CD4-positive, CD25-positive, alpha-beta regulatory T cell (primary cell): ENCODE data around the gene TMEM47. TPM values are rescaled to one million over a fixed set of nuclear protein-coding genes. Genes with fewer than 3 reads are reported as not detected.

Experiments
- ATAC-seq, 2 donors: fragments of 150-1000 bp; cut with Tn5 transposase; one replicate each; pipeline ENCODE4 v1.10.0; 2021; ENCODE audit warnings: low read depth in 2 of 2, moderate number of reproducible peaks in 2 of 2, moderate library complexity in 1 of 2
- DNase-seq, 3 donors: peaks; one replicate each; pipeline versions ENCODE4 v3.0.0 to v3.0.0-alpha.2; 2012 to 2022; ENCODE audit warnings: mixed read lengths in 1 of 3
- H3K27ac ChIP-seq: one replicate; pipeline ENCODE4 v1.7.0; 2013; ENCODE audit warnings: mild to moderate bottlenecking, low read length; ENCODE audit not compliant: insufficient read depth, poor library complexity, severe bottlenecking
- H3K27me3 ChIP-seq: one replicate; pipeline ENCODE4 v1.7.0; 2013; ENCODE audit warnings: low read length; ENCODE audit not compliant: control insufficient read depth, insufficient read depth
- H3K36me3 ChIP-seq: one replicate; pipeline ENCODE4 v1.7.0; 2013; ENCODE audit warnings: mild to moderate bottlenecking, low read length, moderate library complexity; ENCODE audit not compliant: control insufficient read depth, insufficient read depth
- H3K4me1 ChIP-seq: 2 replicates; pipeline ENCODE4 v1.7.0; 2013; ENCODE audit warnings: mild to moderate bottlenecking, low read length; ENCODE audit not compliant: insufficient read depth, control insufficient read depth, poor library complexity, severe bottlenecking
- H3K4me3 ChIP-seq: one replicate; pipeline ENCODE4 v1.7.0; 2013; ENCODE audit warnings: low read depth, mild to moderate bottlenecking, low read length, moderate library complexity
- H3K9me3 ChIP-seq, 2 experiments: 1 replicate in 1 of 2; 2 replicates in 1 of 2; pipeline ENCODE4 v1.7.0; 2013; ENCODE audit warnings: low read length in 2 of 2, mild to moderate bottlenecking in 1 of 2, moderate library complexity in 1 of 2; ENCODE audit not compliant: control insufficient read depth in 2 of 2
- H3K27ac Mint-ChIP-seq, 3 donors: one replicate each; pipeline ENCODE4 v1.8.0; 2020 to 2022; ENCODE audit warnings: mild to moderate bottlenecking in 3 of 3, mixed read lengths in 3 of 3, moderate library complexity in 2 of 3
- H3K27me3 Mint-ChIP-seq: one replicate; pipeline ENCODE4 v1.8.0; 2022; ENCODE audit warnings: mild to moderate bottlenecking, mixed read lengths
- H3K36me3 Mint-ChIP-seq: one replicate; pipeline ENCODE4 v1.8.0; 2020; ENCODE audit warnings: mixed read lengths
- H3K4me1 Mint-ChIP-seq, 4 donors: one replicate each; pipeline ENCODE4 v1.8.0; 2020 to 2022; ENCODE audit warnings: mixed read lengths in 4 of 4, mild to moderate bottlenecking in 1 of 4
- H3K4me3 Mint-ChIP-seq, 4 donors: one replicate each; pipeline ENCODE4 v1.8.0; 2020 to 2022; ENCODE audit warnings: mild to moderate bottlenecking in 4 of 4, mixed read lengths in 4 of 4, moderate library complexity in 3 of 4
- H3K9me3 Mint-ChIP-seq, 7 donors: one replicate each; pipeline ENCODE4 v1.8.0; 2020 to 2022; ENCODE audit warnings: mixed read lengths in 7 of 7, mild to moderate bottlenecking in 3 of 7, moderate library complexity in 2 of 7
- polyA plus RNA-seq, 4 donors: library from polyadenylated mRNA; unstranded; fragments of 300-500 nt; fragmentation: Illumina TruSeq; gene quantifications; one replicate each; pipeline ENCODE4 v1.2.3, GENCODE V29; 2021
- total RNA-seq: library from RNA; stranded (reverse); gene quantifications from one replicate; pipeline ENCODE4 v1.2.3, GENCODE V29; 2022

TMEM47 gene
- total and polyA plus RNA-seq, 5 donors from 2014 or later: not detected

DNA sequence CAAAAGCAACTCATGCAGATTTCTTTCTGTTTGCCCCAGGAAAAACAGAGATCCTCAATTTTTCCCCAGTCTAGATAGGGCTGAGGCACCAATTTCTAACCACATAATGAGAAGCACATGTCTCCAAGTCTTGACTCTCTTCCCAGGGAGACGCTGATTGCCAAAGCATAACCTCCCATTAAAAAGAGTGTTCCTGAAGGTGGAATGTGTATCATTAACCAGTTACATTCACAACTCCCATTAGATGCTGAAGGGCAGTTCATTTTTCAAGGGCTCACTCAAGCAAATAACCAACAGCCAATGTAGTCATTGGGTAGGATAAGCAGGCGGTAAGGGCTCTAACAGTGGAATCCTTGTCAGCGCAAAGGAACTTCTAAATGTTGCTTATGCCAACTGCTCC is 27.5 kb downstream of the TMEM47 start:
- DNase-seq (no peak), ATAC-seq (no peak)
- H3K27me3 ChIP-seq: no peaks in the 10 kb centered on the region
- H3K36me3 Mint-ChIP-seq: no peaks in the 10 kb centered on the region
- no peak overlapping the region for H3K27ac Mint-ChIP-seq
- no peaks in the 10 kb centered on the region for H3K27me3 Mint-ChIP-seq
- H3K4me1 ChIP-seq: no peaks in the 10 kb centered on the region
- no peaks in the 10 kb centered on the region for H3K9me3 ChIP-seq
- no peak overlapping the region for H3K4me3 ChIP-seq
- H3K4me3 Mint-ChIP-seq: no peak overlapping the region
- no peaks in the 10 kb centered on the region for H3K4me1 Mint-ChIP-seq
- H3K9me3 Mint-ChIP-seq: peaks cover 0 to 4% (median 0%) of the 10 kb centered on the region in 7 donors
- H3K27ac ChIP-seq: no peak overlapping the region
- no peaks in the 10 kb centered on the region for H3K36me3 ChIP-seq

DNA sequence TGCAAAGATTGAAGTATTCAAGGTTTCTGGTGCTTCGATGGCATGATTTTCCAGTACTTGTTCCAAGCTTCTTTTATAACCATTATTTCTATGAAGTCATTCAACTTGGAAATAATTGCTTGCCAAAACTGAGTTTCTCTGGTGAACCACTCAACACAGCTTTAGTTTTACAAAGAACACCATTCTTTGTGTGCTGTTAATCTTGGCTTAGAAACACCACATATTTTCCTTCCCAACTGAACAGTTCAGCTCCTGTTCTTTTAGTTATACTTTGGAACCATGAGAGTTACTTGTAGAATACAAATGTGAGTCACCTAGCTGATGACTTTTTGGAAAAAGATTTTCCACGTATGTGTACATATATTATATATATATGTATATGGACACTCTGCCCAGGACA is 32.7 kb downstream of the TMEM47 start:
- H3K27me3 Mint-ChIP-seq: no peaks in the 10 kb centered on the region
- Histone ChIP-seq H3K9me3 (peaks cover 0 to 1% of the 10 kb centered on the region in 2 experiments), H3K4me1 (no peaks in the 10 kb centered on the region), H3K36me3 (no peaks in the 10 kb centered on the region), H3K27ac (no peak overlapping the region), H3K4me3 (no peak overlapping the region), H3K27me3 (no peaks in the 10 kb centered on the region)
- H3K27ac Mint-ChIP-seq: no peak overlapping the region
- H3K4me1 Mint-ChIP-seq: no peaks in the 10 kb centered on the region
- ATAC-seq: no peak
- H3K9me3 Mint-ChIP-seq: no peaks in the 10 kb centered on the region
- no peaks in the 10 kb centered on the region for H3K36me3 Mint-ChIP-seq
- no peak for DNase-seq
- H3K4me3 Mint-ChIP-seq: no peak overlapping the region

- H3K27me3 Mint-ChIP-seq: no peaks in the 10 kb centered on the region
- Histone ChIP-seq H3K27ac (no peak overlapping the region), H3K27me3 (no peaks in the 10 kb centered on the region), H3K4me1 (no peaks in the 10 kb centered on the region), H3K4me3 (no peak overlapping the region), H3K36me3 (no peaks in the 10 kb centered on the region), H3K9me3 (peaks cover 0 to 1% of the 10 kb centered on the region in 2 experiments)
- DNase-seq (no peak), ATAC-seq (no peak)
- H3K36me3 Mint-ChIP-seq: no peaks in the 10 kb centered on the region
- peaks cover 0 to 2% (median under 1%) of the 10 kb centered on the region in 7 donors for H3K9me3 Mint-ChIP-seq
- H3K4me1 Mint-ChIP-seq: no peaks in the 10 kb centered on the region
- no peak overlapping the region for H3K27ac Mint-ChIP-seq
- H3K4me3 Mint-ChIP-seq: no peak overlapping the region
These were observed 37.2 kb downstream of the TMEM47 start for GRCh38 chrX:34619920-34620319.

DNA sequence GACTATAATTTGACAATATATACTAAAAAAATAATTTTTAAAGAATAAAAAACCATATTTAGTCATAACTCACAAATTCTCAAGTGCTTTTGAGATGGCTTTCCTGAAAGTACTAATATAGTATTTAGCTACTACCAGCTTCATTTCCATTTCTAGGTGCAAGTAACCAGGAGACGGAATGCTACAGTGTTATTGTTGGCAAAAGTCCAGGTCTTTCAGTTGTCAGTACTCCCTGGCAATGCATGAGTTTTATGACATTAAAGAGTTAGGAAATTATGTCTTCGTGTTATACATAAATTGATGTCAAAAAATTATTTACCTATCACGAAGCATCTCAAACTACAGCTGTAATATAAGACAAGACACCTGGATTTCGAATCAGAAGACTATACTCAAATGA is 45.0 kb downstream of the TMEM47 start:
- no peaks in the 10 kb centered on the region for H3K4me1 Mint-ChIP-seq
- Histone ChIP-seq H3K36me3 (no peaks in the 10 kb centered on the region), H3K4me1 (no peaks in the 10 kb centered on the region), H3K27ac (no peak overlapping the region), H3K27me3 (no peaks in the 10 kb centered on the region), H3K9me3 (no peaks in the 10 kb centered on the region), H3K4me3 (no peak overlapping the region)
- ATAC-seq (no peak), DNase-seq (no peak)
- no peak overlapping the region for H3K27ac Mint-ChIP-seq
- H3K36me3 Mint-ChIP-seq: no peaks in the 10 kb centered on the region
- no peak overlapping the region for H3K4me3 Mint-ChIP-seq
- no peaks in the 10 kb centered on the region for H3K27me3 Mint-ChIP-seq
- peaks cover 0 to 7% (median 2%) of the 10 kb centered on the region in 7 donors for H3K9me3 Mint-ChIP-seq

- no peak for DNase-seq
- peaks cover 0 to 10% (median 5%) of the 10 kb centered on the region in 7 donors for H3K9me3 Mint-ChIP-seq
- H3K27me3 ChIP-seq: no peaks in the 10 kb centered on the region
- H3K36me3 Mint-ChIP-seq: no peaks in the 10 kb centered on the region
- H3K27ac ChIP-seq: no peak overlapping the region
- ATAC-seq: no peak
- H3K9me3 ChIP-seq: no peaks in the 10 kb centered on the region
- no peak overlapping the region for H3K4me3 Mint-ChIP-seq
- no peaks in the 10 kb centered on the region for H3K4me1 ChIP-seq
- no peaks in the 10 kb centered on the region for H3K36me3 ChIP-seq
- H3K27ac Mint-ChIP-seq: no peak overlapping the region
- no peaks in the 10 kb centered on the region for H3K4me1 Mint-ChIP-seq
- H3K27me3 Mint-ChIP-seq: no peaks in the 10 kb centered on the region
- H3K4me3 ChIP-seq: no peak overlapping the region
These were observed 58.7 kb downstream of the TMEM47 start for GRCh38 chrX:34598362-34598761.

DNA sequence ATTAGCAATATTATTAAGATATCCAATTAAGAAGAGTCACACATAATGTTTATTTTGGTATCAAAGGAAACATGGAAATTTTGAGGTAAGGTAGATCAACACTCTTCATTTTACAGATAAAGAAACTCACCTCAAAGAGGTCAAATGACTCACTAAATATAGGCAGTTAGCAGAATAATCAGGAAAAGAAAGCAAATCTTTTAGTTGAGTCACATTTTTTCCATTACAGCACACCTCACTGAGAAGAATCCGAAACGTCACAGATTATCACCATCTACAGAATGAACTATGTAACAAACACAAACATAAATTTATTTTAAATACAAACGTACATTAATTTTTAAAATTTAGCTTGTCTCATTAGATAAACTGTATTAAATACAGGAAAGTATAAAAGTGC is 70.1 kb downstream of the TMEM47 start:
- Mint-ChIP-seq H3K4me1 (no peaks in the 10 kb centered on the region), H3K36me3 (no peaks in the 10 kb centered on the region), H3K4me3 (no peak overlapping the region), H3K27me3 (no peaks in the 10 kb centered on the region), H3K27ac (no peak overlapping the region), H3K9me3 (peaks cover 0 to 5% (median 0%) of the 10 kb centered on the region in 7 donors)
- no peak overlapping the region for H3K4me3 ChIP-seq
- no peaks in the 10 kb centered on the region for H3K27me3 ChIP-seq
- no peaks in the 10 kb centered on the region for H3K9me3 ChIP-seq
- DNase-seq (no peak), ATAC-seq (no peak)
- H3K36me3 ChIP-seq: no peaks in the 10 kb centered on the region
- H3K27ac ChIP-seq: no peak overlapping the region
- no peaks in the 10 kb centered on the region for H3K4me1 ChIP-seq

- H3K4me3 ChIP-seq: no peak overlapping the region
- no peaks in the 10 kb centered on the region for H3K36me3 ChIP-seq
- H3K9me3 Mint-ChIP-seq: peaks cover 0 to 6% (median 0%) of the 10 kb centered on the region in 7 donors
These were observed 70.7 kb downstream of the TMEM47 start for GRCh38 chrX:34586346-34586911.

DNA sequence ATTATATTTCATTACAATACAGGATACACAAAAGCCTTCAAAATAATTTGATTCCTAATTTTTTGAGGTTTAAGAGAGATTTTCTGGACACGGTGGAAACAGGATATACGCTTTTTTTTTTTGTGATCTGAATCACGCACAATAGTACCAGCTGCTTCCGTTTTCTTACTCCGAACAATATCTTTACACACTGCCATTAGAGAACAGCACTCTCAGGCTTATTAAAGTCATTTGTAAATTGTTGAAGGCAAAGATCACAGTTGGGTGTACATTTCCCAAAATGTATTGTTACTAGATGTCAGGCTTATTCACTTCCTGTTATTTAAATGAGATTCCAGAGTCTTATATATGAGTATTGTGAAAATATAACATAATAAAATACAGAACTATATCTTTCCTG is 71.5 kb downstream of the TMEM47 start:
- H3K27ac Mint-ChIP-seq: no peak overlapping the region
- H3K4me1 ChIP-seq: no peaks in the 10 kb centered on the region
- H3K4me3 Mint-ChIP-seq: no peak overlapping the region
- H3K27ac ChIP-seq: no peak overlapping the region
- ATAC-seq (no peak), DNase-seq (no peak)
- no peaks in the 10 kb centered on the region for H3K27me3 ChIP-seq
- H3K36me3 ChIP-seq: no peaks in the 10 kb centered on the region
- H3K9me3 Mint-ChIP-seq: peaks cover 0 to 6% (median 0%) of the 10 kb centered on the region in 7 donors
- H3K4me3 ChIP-seq: no peak overlapping the region
- H3K4me1 Mint-ChIP-seq: no peaks in the 10 kb centered on the region
- no peaks in the 10 kb centered on the region for H3K9me3 ChIP-seq
- no peaks in the 10 kb centered on the region for H3K36me3 Mint-ChIP-seq
- no peaks in the 10 kb centered on the region for H3K27me3 Mint-ChIP-seq

More at GRCh38 chrX:34586346-34586911, 70.7 kb downstream of the TMEM47 start:
- Histone ChIP-seq H3K27me3 (no peaks in the 10 kb centered on the region), H3K27ac (no peak overlapping the region), H3K9me3 (no peaks in the 10 kb centered on the region), H3K4me1 (no peaks in the 10 kb centered on the region)
- H3K27ac Mint-ChIP-seq: no peak overlapping the region
- H3K4me3 Mint-ChIP-seq: no peak overlapping the region
- no peaks in the 10 kb centered on the region for H3K36me3 Mint-ChIP-seq
- ATAC-seq (no peak), DNase-seq (no peak)
- no peaks in the 10 kb centered on the region for H3K4me1 Mint-ChIP-seq
- H3K27me3 Mint-ChIP-seq: no peaks in the 10 kb centered on the region
